ENCODE measurements around the gene CNDP1.

Gene CNDP1

DNA sequence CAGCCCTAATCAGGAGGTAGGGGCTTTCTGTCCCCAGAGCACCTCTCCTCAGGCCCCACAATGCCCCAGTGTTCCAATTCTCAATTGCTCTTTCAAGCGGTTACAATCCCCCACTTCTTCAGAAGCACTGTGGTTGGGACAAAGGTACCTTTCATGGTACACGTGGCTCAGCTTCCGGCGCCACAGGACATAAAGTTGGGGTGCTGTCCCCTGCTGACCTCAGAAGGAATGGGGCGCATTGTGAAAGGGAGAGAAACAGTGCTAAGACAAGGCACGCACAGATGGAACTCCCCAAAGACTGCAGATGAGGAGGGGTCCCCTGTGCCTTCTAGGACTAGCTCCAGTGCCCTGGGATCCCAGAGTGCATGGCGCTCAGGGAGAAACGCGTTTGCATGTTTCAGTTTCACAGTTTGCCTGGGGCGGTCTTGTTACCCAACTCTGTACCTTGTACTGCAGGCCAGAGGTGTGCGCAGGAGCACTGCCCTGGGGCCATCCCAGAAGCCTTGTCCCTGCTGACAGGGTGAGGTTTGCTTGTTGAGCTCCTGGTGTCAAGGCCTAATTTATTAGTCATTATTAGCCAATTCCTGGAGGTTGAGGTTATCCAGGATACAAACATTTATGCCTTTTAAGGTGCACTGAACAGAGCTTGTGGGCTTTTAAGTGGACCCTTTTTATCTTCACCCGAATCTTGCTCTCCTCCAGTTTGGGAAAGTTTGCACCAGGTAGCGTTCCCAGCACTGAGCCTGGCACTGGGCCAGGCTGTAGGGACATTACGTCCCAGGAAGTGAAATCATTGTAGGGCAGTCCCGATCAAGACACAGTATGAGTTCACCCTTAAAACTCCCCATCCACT lies 7.6 kb downstream of the CNDP1 start:
- no peak for DNase-seq (ENCODE audit: low spot score)
- no peak for TF ChIP-seq CTCF (IDR thresholded peaks at IDR 0.05; ENCODE audit: extremely low read depth, missing control alignments)

DNA sequence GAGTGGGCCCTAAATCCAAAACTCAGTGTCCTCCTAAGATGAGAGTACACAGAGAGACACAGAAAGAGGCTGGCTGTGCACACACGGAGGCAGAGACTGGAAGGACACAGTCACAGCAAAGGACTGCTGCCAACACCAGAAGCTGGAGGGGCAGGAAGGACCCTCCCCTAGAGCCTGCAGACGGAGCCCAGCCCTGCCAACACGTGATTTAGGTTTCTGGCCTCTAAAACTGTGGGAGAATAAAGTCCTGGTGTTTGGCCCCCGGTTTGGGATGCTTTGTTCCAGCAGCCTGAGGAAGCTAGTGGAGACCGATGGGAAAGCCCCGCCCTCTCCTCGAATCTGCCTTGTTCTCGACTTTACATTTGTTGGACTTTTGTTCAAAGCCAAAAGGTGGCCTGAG lies 10.6 kb downstream of the CNDP1 start:
- TF ChIP-seq CTCF (IDR thresholded peaks at IDR 0.05; ENCODE audit: extremely low read depth, missing control alignments), result no peak
- DNase-seq (ENCODE audit: low spot score), result no peak

DNA sequence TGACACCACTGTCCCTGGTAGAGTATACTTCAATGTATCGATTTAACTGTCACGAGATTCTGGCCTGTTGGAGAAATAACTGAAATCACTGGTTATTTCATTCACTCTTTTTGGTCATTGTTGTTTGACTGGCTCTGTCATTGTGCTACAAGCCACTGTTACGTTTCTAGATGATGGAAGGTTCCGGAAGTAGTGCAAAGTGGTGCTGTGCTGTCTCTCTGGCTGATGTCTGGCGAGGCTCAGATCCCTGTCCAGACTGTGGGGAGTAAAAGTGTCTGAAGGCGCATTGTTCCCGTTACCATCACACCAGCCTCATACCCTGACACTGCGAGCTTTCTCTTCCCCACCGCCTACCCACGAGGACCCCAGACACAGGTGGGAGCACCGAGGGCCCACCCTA lies 11.7 kb downstream of the CNDP1 start:
- no peak for TF ChIP-seq CTCF (IDR thresholded peaks at IDR 0.05; ENCODE audit: extremely low read depth, missing control alignments)
- no peak for DNase-seq (ENCODE audit: low spot score)

DNA sequence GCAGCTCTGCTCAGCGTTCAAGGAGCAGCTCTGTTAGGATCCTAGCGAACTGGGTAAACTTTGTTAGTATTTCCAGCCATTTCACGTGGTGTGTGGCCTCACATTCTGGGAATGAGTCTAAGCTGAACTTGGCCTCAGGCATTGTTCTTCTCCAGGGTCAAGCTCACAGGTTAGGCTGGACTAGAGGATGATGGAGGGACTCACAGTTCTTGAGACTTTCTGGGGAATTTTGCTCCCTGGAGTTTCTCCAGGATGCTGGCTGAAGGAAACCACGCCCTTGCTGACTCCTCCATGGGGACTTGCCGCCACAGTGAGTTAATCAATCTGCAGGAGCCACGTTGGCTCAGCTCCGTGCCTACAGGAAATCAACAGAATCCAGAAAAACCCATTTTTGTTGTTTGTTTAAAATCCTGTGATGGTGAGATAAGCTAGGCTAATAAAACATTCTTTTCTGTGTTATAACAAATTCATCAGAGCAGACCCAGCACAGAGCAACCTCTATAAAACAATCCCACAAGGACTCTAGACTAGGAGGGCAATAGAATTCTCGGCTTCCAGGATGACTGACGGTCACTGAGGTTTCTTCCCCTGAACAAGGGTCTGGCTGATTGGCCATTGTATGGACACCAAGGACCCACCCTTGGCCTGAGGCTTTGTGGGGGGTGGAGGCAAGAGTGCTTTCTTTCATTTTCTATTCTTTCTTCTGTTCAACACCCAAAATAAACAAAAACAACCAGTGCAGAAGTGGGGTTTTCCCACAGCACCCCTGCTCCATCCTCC lies 12.6 kb downstream of the CNDP1 start:
- no peak for DNase-seq (ENCODE audit: low spot score)

DNA sequence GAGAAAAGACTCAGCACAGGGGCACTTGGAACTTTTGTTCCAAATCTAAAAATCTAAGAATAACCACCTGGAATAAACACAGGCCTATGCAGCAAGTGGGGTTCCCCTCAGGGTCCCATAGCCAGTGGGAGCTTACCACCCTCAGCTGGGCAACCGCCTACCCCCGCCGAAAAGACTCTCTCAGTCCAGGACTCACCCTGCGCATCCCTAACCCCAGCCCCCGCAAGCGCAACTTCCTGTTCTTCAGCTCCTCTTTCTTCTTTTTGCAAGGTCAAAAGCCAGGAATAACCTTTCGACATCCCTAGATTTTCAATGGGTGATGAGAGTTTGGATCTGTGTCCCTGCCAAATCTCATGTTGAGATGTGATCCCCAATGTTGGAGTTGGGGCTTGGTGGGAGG lies 13.6 kb downstream of the CNDP1 start:
- TF ChIP-seq CTCF (IDR thresholded peaks at IDR 0.05; ENCODE audit: extremely low read depth, missing control alignments), result no peak

More for the DNA sequence above, 12.6 kb downstream of the CNDP1 start:
- TF ChIP-seq CTCF (IDR thresholded peaks at IDR 0.05; ENCODE audit: extremely low read depth, missing control alignments), result no peak

DNA sequence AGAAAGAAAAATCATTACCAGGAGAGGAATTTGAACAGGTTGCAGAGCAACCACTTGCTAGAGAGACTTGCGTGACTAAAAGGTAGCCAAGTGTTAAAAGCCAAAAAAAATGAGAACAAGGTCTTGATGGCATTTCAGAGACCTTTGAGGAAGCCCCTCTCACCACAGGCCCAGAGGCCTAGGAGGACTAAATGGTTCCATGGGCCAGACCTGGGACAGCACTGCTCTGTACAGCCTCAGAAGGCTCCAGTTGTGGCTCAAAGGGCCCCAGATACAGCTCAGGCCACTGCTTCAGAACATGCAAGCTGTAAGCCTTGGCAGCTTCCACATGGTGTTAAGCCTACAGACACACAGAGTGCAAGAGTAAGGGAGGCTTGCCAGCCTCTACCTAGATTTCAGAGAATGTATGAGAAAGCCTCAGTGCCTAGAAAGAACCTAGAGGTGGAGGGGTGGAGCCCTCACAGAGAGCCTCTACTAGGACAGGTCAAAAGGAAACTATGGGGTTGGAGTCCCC lies 15.3 kb downstream of the CNDP1 start:
- TF ChIP-seq CTCF (IDR thresholded peaks at IDR 0.05; ENCODE audit: extremely low read depth, missing control alignments), result no peak

More for the DNA sequence above, 13.6 kb downstream of the CNDP1 start:
- DNase-seq (ENCODE audit: low spot score), result no peak

DNA sequence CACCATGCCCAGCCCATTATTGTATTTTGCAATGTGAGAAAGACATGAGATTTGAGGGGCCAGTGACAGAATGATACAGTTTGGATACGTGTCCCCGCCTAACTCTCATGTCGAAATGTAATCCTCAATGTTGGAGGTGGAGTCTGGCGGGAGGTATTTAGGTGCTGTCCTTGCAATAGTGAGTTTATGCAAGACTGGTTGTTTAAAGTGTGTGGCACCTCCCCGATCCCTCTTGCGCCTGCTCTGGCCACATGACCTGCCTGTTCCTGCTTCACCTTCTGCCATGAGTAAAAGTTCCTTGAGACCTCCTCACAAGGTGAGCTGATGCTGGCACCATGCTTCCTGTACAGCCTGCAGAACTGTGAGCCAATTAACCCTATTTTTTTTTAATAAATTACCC lies 16.6 kb downstream of the CNDP1 start:
- no peak for TF ChIP-seq CTCF (IDR thresholded peaks at IDR 0.05; ENCODE audit: extremely low read depth, missing control alignments)
- no peak for DNase-seq (ENCODE audit: low spot score)

More for the DNA sequence above, 15.3 kb downstream of the CNDP1 start:
- no peak for DNase-seq (ENCODE audit: low spot score)
